H1 (cell line): ENCODE measurements around the gene ZMIZ1. TPM values are rescaled to one million over a fixed set of nuclear protein-coding genes. Genes with fewer than 3 reads are reported as not detected.

Experiments used
- CTCF ChIA-PET: fragments of 300-600 bp; sonication (Branson Sonifier 250); formaldehyde crosslinking; loops from one replicate; lab custom pipeline; 2021; ENCODE audit not compliant: partially characterized antibody; lab: Charles Lee
- POLR2A ChIA-PET: fragments of 300-600 bp; sonication (Branson Sonifier 250); formaldehyde crosslinking; loops from one replicate; lab custom pipeline; 2021; ENCODE audit warnings: inconsistent platforms; ENCODE audit not compliant: partially characterized antibody; lab: Charles Lee
- DNase-seq, 2 experiments: peaks; one replicate each; pipeline versions ENCODE4 v3.0.0 to v3.0.0-alpha.2; 2010 to 2022; ENCODE audit warnings: low spot score in 2 of 2, low read depth in 1 of 2, mixed read lengths in 1 of 2
- FAIRE-seq: peaks from 2 replicates; lab custom pipeline; 2011; peaks lifted over from hg19 to GRCh38; lab: Jason Lieb, UNC
- H2AFZ ChIP-seq: 2 replicates; pipeline ENCODE4 v1.8.1; 2012; ENCODE audit warnings: low read length, inconsistent platforms
- H2AK5ac ChIP-seq: 2 replicates; pipeline ENCODE4 v1.6.1; 2013; ENCODE audit warnings: low read depth, low read length
- H2BK120ac ChIP-seq: replicated peaks from 2 replicates; pipeline ENCODE3; 2013; ENCODE audit warnings: low read depth, low read length, inconsistent platforms
- H2BK12ac ChIP-seq: 2 replicates; pipeline ENCODE4 v1.6.1; 2013; ENCODE audit warnings: low read depth, low read length
- H2BK15ac ChIP-seq: 2 replicates; pipeline ENCODE4 v1.6.1; 2013; ENCODE audit warnings: low read length
- H2BK20ac ChIP-seq: 2 replicates; pipeline ENCODE4 v1.6.1; 2013; ENCODE audit warnings: low read length
- H2BK5ac ChIP-seq: 2 replicates; pipeline ENCODE4 v1.6.1; 2013; ENCODE audit warnings: low read depth, low read length
- H3K14ac ChIP-seq: 2 replicates; pipeline ENCODE4 v1.6.1; 2013; ENCODE audit warnings: inconsistent platforms; ENCODE audit not compliant: insufficient read length
- H3K18ac ChIP-seq: 2 replicates; pipeline ENCODE4 v1.6.1; 2013; ENCODE audit warnings: low read length; ENCODE audit errors: extremely low read depth
- H3K23ac ChIP-seq: 2 replicates; pipeline ENCODE4 v1.6.1; 2013; ENCODE audit warnings: inconsistent platforms; ENCODE audit not compliant: insufficient read length
- H3K23me2 ChIP-seq: 2 replicates; pipeline ENCODE4 v1.6.1; 2013; ENCODE audit warnings: low read depth, low read length
- H3K27ac ChIP-seq: 2 replicates; pipeline ENCODE4 v1.6.1; 2011; ENCODE audit warnings: low read depth, low read length, inconsistent platforms
- H3K27me3 ChIP-seq, 4 experiments: replicated peaks in 1 of 4; 1 replicate in 1 of 4; 2 replicates in 3 of 4; pipeline versions ENCODE4 v1.6.1 to v1.8.1; 2011 to 2013; ENCODE audit warnings: low read length in 3 of 4, mild to moderate bottlenecking in 3 of 4, inconsistent platforms in 2 of 4, mixed read lengths in 2 of 4, moderate library complexity in 1 of 4; ENCODE audit not compliant: control insufficient read depth in 3 of 4, insufficient read depth in 3 of 4; ENCODE audit errors: extremely low read depth in 1 of 4
- H3K36me3 ChIP-seq, 4 experiments: 2 replicates each; pipeline versions ENCODE4 v1.6.1 to v1.8.1; 2011 to 2013; ENCODE audit warnings: mild to moderate bottlenecking in 4 of 4, low read length in 3 of 4, moderate library complexity in 2 of 4, control low read depth in 1 of 4, inconsistent platforms in 1 of 4; ENCODE audit not compliant: insufficient read depth in 4 of 4, control insufficient read depth in 2 of 4
- H3K4ac ChIP-seq: replicated peaks from 2 replicates; pipeline ENCODE3; 2013; ENCODE audit warnings: low read length, low read depth, mixed read lengths, inconsistent platforms; ENCODE audit not compliant: insufficient read length
- H3K4me1 ChIP-seq, 4 experiments: replicated peaks in 1 of 4; 1 replicate in 1 of 4; 2 replicates in 3 of 4; pipeline versions ENCODE4 v1.6.1 to v1.8.1; 2011 to 2013; ENCODE audit warnings: low read length in 3 of 4, inconsistent platforms in 2 of 4, mixed read lengths in 1 of 4; ENCODE audit not compliant: insufficient read depth in 4 of 4, control insufficient read depth in 3 of 4
- H3K4me2 ChIP-seq, 2 experiments: 2 replicates each; pipeline versions ENCODE4 v1.6.1 to v1.8.1; 2011 to 2013; ENCODE audit warnings: low read depth in 2 of 2, low read length in 2 of 2, control low read depth in 1 of 2, inconsistent platforms in 1 of 2, mild to moderate bottlenecking in 1 of 2; ENCODE audit not compliant: insufficient read depth in 1 of 2
- H3K4me3 ChIP-seq, 4 experiments: fragments of 200-600, 300-600 bp in 1 of 4; sonication (generic), shearing (Covaris generic), sonication (Bioruptor Twin) in 1 of 4; 2 replicates each; pipeline versions ENCODE4 v1.5.1 to v1.8.1; 2011 to 2016; ENCODE audit warnings: low read length in 4 of 4, low read depth in 3 of 4, control low read depth in 2 of 4, inconsistent platforms in 2 of 4, mild to moderate bottlenecking in 2 of 4, mixed read lengths in 1 of 4, moderate library complexity in 1 of 4; ENCODE audit not compliant: insufficient read depth in 2 of 4; ENCODE audit errors: extremely low read depth in 1 of 4
- H3K56ac ChIP-seq: replicated peaks from 2 replicates; pipeline ENCODE3; 2013; ENCODE audit warnings: low read depth, mild to moderate bottlenecking, mixed read lengths, low read length, inconsistent platforms; ENCODE audit not compliant: insufficient read length
- H3K79me1 ChIP-seq: 2 replicates; pipeline ENCODE4 v1.6.1; 2013; ENCODE audit warnings: low read depth, low read length, control low read depth
- H3K79me2 ChIP-seq, 2 experiments: 2 replicates each; pipeline versions ENCODE4 v1.6.1 to v1.8.1; 2012 to 2013; ENCODE audit warnings: low read length in 2 of 2, mild to moderate bottlenecking in 2 of 2, inconsistent platforms in 1 of 2; ENCODE audit not compliant: insufficient read depth in 2 of 2, control insufficient read depth in 1 of 2
- H3K9ac ChIP-seq, 4 experiments: replicated peaks in 1 of 4; 1 replicate in 1 of 4; 2 replicates in 3 of 4; pipeline versions ENCODE4 v1.6.1 to v1.8.1; 2011 to 2013; ENCODE audit warnings: low read depth in 3 of 4, low read length in 3 of 4, control low read depth in 2 of 4, mild to moderate bottlenecking in 2 of 4, moderate library complexity in 2 of 4, inconsistent platforms in 1 of 4; ENCODE audit errors: extremely low read depth in 1 of 4
- H3K9me3 ChIP-seq, 2 experiments: 2 replicates each; pipeline versions ENCODE4 v1.6.1 to v1.8.1; 2012 to 2013; ENCODE audit warnings: mild to moderate bottlenecking in 2 of 2, moderate library complexity in 2 of 2, control low read depth in 1 of 2, inconsistent platforms in 1 of 2, low read depth in 1 of 2, low read length in 1 of 2, mixed read lengths in 1 of 2; ENCODE audit not compliant: insufficient read depth in 2 of 2
- H4K20me1 ChIP-seq, 2 experiments: replicated peaks in 1 of 2; 2 replicates each; pipeline versions ENCODE3 to v1.8.1; 2011 to 2013; ENCODE audit warnings: inconsistent platforms in 2 of 2, low read length in 2 of 2, mild to moderate bottlenecking in 1 of 2; ENCODE audit not compliant: insufficient read depth in 2 of 2, control insufficient read depth in 1 of 2
- H4K5ac ChIP-seq: 2 replicates; pipeline ENCODE4 v1.6.1; 2013; ENCODE audit warnings: low read length, low read depth, mixed read lengths, inconsistent platforms; ENCODE audit not compliant: insufficient read length
- H4K8ac ChIP-seq: 2 replicates; pipeline ENCODE4 v1.8.0; 2013; ENCODE audit warnings: mild to moderate bottlenecking, moderate library complexity, low read length, inconsistent platforms; ENCODE audit not compliant: insufficient read depth; ENCODE audit errors: extremely low read depth
- H4K91ac ChIP-seq: replicated peaks from 2 replicates; pipeline ENCODE3; 2013; ENCODE audit warnings: low read length, mixed read lengths, inconsistent platforms; ENCODE audit not compliant: insufficient read length
- CHD2 ChIP-seq: IDR thresholded peaks from 2 replicates; pipeline ENCODE4 v1.6.1; 2012; ENCODE audit warnings: low read length, improper control_type of control experiment
- EGR1 ChIP-seq: IDR thresholded peaks from 2 replicates; pipeline ENCODE4 v1.6.1; 2011; ENCODE audit warnings: low read depth, low read length, borderline replicate concordance
- GABPA ChIP-seq: IDR thresholded peaks from 2 replicates; pipeline ENCODE4 v1.6.1; 2011; ENCODE audit warnings: mild to moderate bottlenecking, low read length, moderate library complexity, borderline replicate concordance; ENCODE audit not compliant: insufficient read depth
- GTF2F1 ChIP-seq: IDR thresholded peaks from 2 replicates; pipeline ENCODE4 v1.6.1; 2012; ENCODE audit warnings: low read depth, low read length, improper control_type of control experiment, borderline replicate concordance
- HDAC6 ChIP-seq: IDR thresholded peaks from one replicate; pipeline ENCODE4 v1.7.1; 2012; ENCODE audit warnings: low read depth, mild to moderate bottlenecking, inconsistent platforms, low read length, moderate library complexity
- JUND ChIP-seq: IDR thresholded peaks from 2 replicates; pipeline ENCODE4 v1.6.1; 2011; ENCODE audit warnings: mild to moderate bottlenecking, improper control_type of control experiment, low read length
- KDM1A ChIP-seq: fragments of 200-600, 300-600 bp; sonication (generic); IDR thresholded peaks from 2 replicates; pipeline ENCODE4 v1.7.1; 2016; ENCODE audit warnings: mild to moderate bottlenecking, low read length, borderline replicate concordance
- KDM5A ChIP-seq: fragments of 200-600 bp; IDR thresholded peaks from 2 replicates; pipeline ENCODE4 v1.7.1; 2012; ENCODE audit warnings: mild to moderate bottlenecking, low read length, inconsistent platforms, mixed read lengths
- MAFK ChIP-seq: IDR thresholded peaks from 2 replicates; pipeline ENCODE4 v1.6.1; 2012; ENCODE audit warnings: low read depth, mild to moderate bottlenecking, improper control_type of control experiment, low read length
- NANOG ChIP-seq: IDR thresholded peaks from 2 replicates; pipeline ENCODE4 v1.6.1; 2011; ENCODE audit warnings: low read length, low read depth, mild to moderate bottlenecking, inconsistent platforms; ENCODE audit not compliant: insufficient read depth, poor library complexity, severe bottlenecking
- POLR2AphosphoS5 ChIP-seq: IDR thresholded peaks from 2 replicates; pipeline ENCODE4 v1.6.1; 2011; ENCODE audit warnings: low read depth, low read length
- SP1 ChIP-seq: IDR thresholded peaks from 2 replicates; pipeline ENCODE4 v1.6.1; 2011; ENCODE audit warnings: low read depth, low read length
- YY1 ChIP-seq: IDR thresholded peaks from 2 replicates; pipeline ENCODE4 v1.6.1; 2011; ENCODE audit warnings: low read depth, mild to moderate bottlenecking, low read length
- WGBS, 2 experiments: shearing (Covaris generic) in 1 of 2; methylation state at CpG; one replicate each; pipeline versions ENCODE4 v1.1.6 to v1.1.7; 2013 to 2015; ENCODE audit warnings: low lambda C conversion rate in 2 of 2, mixed read lengths in 2 of 2, inconsistent platforms in 1 of 2, low coverage in 1 of 2, missing lambda C conversion rate in 1 of 2; ENCODE audit not compliant: insufficient replicate concordance in 2 of 2, insufficient coverage in 1 of 2, insufficient read length in 1 of 2; ENCODE audit errors: extremely low coverage in 1 of 2, missing lambda C conversion rate in 1 of 2; 5-methylcytosine and 5-hydroxymethylcytosine counted together
- polyA plus RNA-seq, 7 experiments: library from polyadenylated mRNA; depleted of rRNA in 3 of 7; stranded (reverse) in 5 of 7; unstranded in 2 of 7; fragments of >200 nt in 5 of 7; fragments of 200-250 nt in 2 of 7; gene quantifications; 1 replicate in 5 of 7; 2 replicates in 1 of 7; 4 replicates in 1 of 7; pipeline versions ENCODE4 v1.2.1 to v1.2.3, GENCODE V29; 2011 to 2013; ENCODE audit warnings: missing spikeins in 2 of 7, mixed read lengths in 2 of 7
- total RNA-seq: library from RNA; stranded (reverse); fragmentation: NEBNext Ultra II Directional; extraction: Animal tissue kit (Norgen Biotek cat#: 25700); gene quantifications from 2 replicates; pipeline ENCODE4 v1.2.1, GENCODE V29; 2021
- TF ChIP-seq, protein P1 (sequence below): IDR thresholded peaks from 2 replicates; pipeline ENCODE4 v1.6.1; 2011; ENCODE audit warnings: low read depth, mild to moderate bottlenecking, low read length; ENCODE audit not compliant: insufficient read depth

ZMIZ1 gene
- total and polyA plus RNA-seq, 2 of the 8 experiments (the other 6 are each of a cell fraction or from before 2014, with no cell fraction given) = 8.1 to 28.0 TPM

DNA sequence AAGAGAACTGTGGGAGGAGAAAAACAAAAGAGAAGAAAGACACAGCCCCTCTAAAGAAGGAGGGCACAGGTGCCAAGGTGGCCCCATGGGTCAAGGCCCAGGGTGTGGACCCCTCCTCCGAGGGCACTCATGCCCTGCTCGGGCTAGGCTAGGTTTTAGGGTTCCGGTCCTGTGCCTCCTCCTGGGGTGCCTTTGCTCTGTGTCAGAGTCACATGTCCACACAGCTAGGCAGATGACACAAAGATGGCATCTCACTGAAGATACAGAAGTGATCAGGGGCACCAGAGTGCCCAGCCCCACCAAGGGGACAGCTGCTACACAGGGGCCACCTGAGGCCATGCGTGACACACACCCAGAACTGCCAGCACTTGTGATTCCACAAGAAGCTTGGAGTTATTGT lies 162.1 kb downstream of the ZMIZ1 start:
- CTCF ChIA-PET = interaction anchor here (0.6 to 1.9 kb wide), 5 partner anchors 9 to 36 kb away, joined by 3 to 8 read pairs (median 3); no protein-coding TSS in a partner anchor
- peak overlapping the region; percentile 68; the same call in 1 of the 2 replicates for H2BK12ac ChIP-seq
- no peak overlapping the region for H3K23ac ChIP-seq
- no peaks in the 10 kb centered on the region for H3K9me3 ChIP-seq
- H4K20me1 ChIP-seq = peaks cover 5 to 18% of the 10 kb centered on the region in 2 experiments
- H4K5ac ChIP-seq = no peak overlapping the region
- peaks cover 4 to 26% (median 14%) of the 10 kb centered on the region in 4 experiments for H3K4me1 ChIP-seq
- H3K79me2 ChIP-seq = no peaks in the 10 kb centered on the region
- DNase-seq (no peak), FAIRE-seq (no peak)
- H2BK5ac ChIP-seq = peak overlapping the region; percentile 88; the same call in 1 of the 2 replicates
- H2AFZ ChIP-seq = no peak overlapping the region
- peaks cover 3 to 18% (median 15%) of the 10 kb centered on the region in 4 experiments; a peak in 6 of 7 replicates for H3K27me3 ChIP-seq
- H2BK20ac ChIP-seq = no peak overlapping the region
- H3K56ac ChIP-seq = no peak overlapping the region
- H3K9ac ChIP-seq = no peak overlapping the region
- H2BK15ac ChIP-seq = no peak overlapping the region; the same call in 1 of the 2 replicates
- H3K14ac ChIP-seq = no peak overlapping the region
- H4K91ac ChIP-seq = no peak overlapping the region
- TF ChIP-seq KDM1A (no peak), NANOG (no peak), MAFK (no peak), SP1 (no peak), KDM5A (no peak), EGR1 (no peak), CHD2 (no peak), YY1 (no peak), GTF2F1 (no peak), POLR2AphosphoS5 (no peak), GABPA (no peak), JUND (no peak), HDAC6 (no peak)
- TF ChIP-seq, protein P1, sequence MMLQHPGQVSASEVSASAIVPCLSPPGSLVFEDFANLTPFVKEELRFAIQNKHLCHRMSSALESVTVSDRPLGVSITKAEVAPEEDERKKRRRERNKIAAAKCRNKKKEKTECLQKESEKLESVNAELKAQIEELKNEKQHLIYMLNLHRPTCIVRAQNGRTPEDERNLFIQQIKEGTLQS = no peak
- no peaks in the 10 kb centered on the region for H3K79me1 ChIP-seq
- no peaks in the 10 kb centered on the region for H3K23me2 ChIP-seq
- H2BK120ac ChIP-seq = no peak overlapping the region
- H3K4me2 ChIP-seq = 0 out of 4 replicates have a peak overlapping the region, but pooled peaks of 1 of the 2 experiments have one; percentile 22
- POLR2A ChIA-PET = interaction anchor here (0.7 to 2.2 kb wide), 6 partner anchors 10 to 402 kb away, joined by 3 to 8 read pairs (median 4); no protein-coding TSS in a partner anchor
- WGBS, 2 experiments = 88% methylated on average over 4 of the region's 4 CpGs; no CpG with 5 or more reads in 1 of the 2 experiments
- H3K36me3 ChIP-seq = peaks cover 0 to 2% (median 0%) of the 10 kb centered on the region in 4 experiments; a peak in 1 of 8 replicates
- H3K4ac ChIP-seq = peak overlapping the region; percentile 21
- peak overlapping the region; percentile 97 for H2AK5ac ChIP-seq
- H3K27ac ChIP-seq = no peak overlapping the region
- H4K8ac ChIP-seq = no peak overlapping the region
- H3K4me3 ChIP-seq = no peak overlapping the region
- H3K18ac ChIP-seq = no peak overlapping the region
